BLaER1 treated with 17β-estradiol and CSF1 and Interleukin-3, amounts not matched to agents 10 nM and 100 nM (cell line): ENCODE data around the gene MOCOS.
A peak's percentile ranks its signal among the peaks of the same experiment; 100 is the strongest.

Source experiments
- H3K27ac ChIP-seq, 11 experiments: shearing (Covaris generic); formaldehyde crosslinking; 2 replicates each; pipeline ENCODE4 v1.8.1; 2022
- H3K27me3 ChIP-seq, 11 experiments: shearing (Covaris generic); formaldehyde crosslinking; 2 replicates each; pipeline ENCODE4 v1.8.1; 2022
- H3K36me3 ChIP-seq, 11 experiments: shearing (Covaris generic); formaldehyde crosslinking; 2 replicates each; pipeline ENCODE4 v1.8.1; 2022
- H3K4me1 ChIP-seq, 10 experiments: shearing (Covaris generic); formaldehyde crosslinking; 2 replicates each; pipeline ENCODE4 v1.8.1; 2022
- H3K4me2 ChIP-seq, 11 experiments: shearing (Covaris generic); formaldehyde crosslinking; 2 replicates each; pipeline ENCODE4 v1.8.1; 2022
- H3K4me3 ChIP-seq, 10 experiments: shearing (Covaris generic); formaldehyde crosslinking; 2 replicates each; pipeline ENCODE4 v1.8.1; 2022
- H3K9ac ChIP-seq, 11 experiments: shearing (Covaris generic); formaldehyde crosslinking; 2 replicates each; pipeline ENCODE4 v1.8.1; 2022
- H3K9me3 ChIP-seq, 11 experiments: shearing (Covaris generic); formaldehyde crosslinking; replicated peaks in 1 of 11; 2 replicates each; pipeline ENCODE4 v1.8.1; 2022
- H4K20me1 ChIP-seq, 11 experiments: shearing (Covaris generic); formaldehyde crosslinking; 2 replicates each; pipeline ENCODE4 v1.8.1; 2022
- Cebpa-rat ChIP-seq, 11 experiments: shearing (Covaris generic); IDR thresholded peaks; 2 replicates each; pipeline ENCODE4 v1.8.1; 2022

MOCOS gene

GRCh38 chr18:36175481-36175880 lies 11.8 kb upstream of the MOCOS start:
- H3K36me3 ChIP-seq: peaks cover 67 to 81% (median 78%) of the 10 kb centered on the region in 11 experiments
- H3K27ac ChIP-seq: no peak overlapping the region
- no peaks in the 10 kb centered on the region for H3K9me3 ChIP-seq
- H3K27me3 ChIP-seq: no peaks in the 10 kb centered on the region
- H4K20me1 ChIP-seq: peaks cover 0 to 21% (median 6%) of the 10 kb centered on the region in 11 experiments; a peak in 6 of 22 replicates
- H3K9ac ChIP-seq: no peak overlapping the region
- TF ChIP-seq Cebpa-rat (IDR thresholded peaks at IDR 0.05): no peak
- peaks cover 0 to 17% (median 4%) of the 10 kb centered on the region in 10 experiments; a peak in 9 of 20 replicates for H3K4me1 ChIP-seq
- H3K4me3 ChIP-seq: no peak overlapping the region
- no peak overlapping the region for H3K4me2 ChIP-seq

GRCh38 chr18:36176177-36176584 lies 11.1 kb upstream of the MOCOS start:
- Histone ChIP-seq H3K36me3 (peaks cover 60 to 74% (median 71%) of the 10 kb centered on the region in 11 experiments), H3K9me3 (no peaks in the 10 kb centered on the region), H4K20me1 (peaks cover 0 to 21% (median 6%) of the 10 kb centered on the region in 11 experiments; a peak in 6 of 22 replicates), H3K9ac (no peak overlapping the region), H3K27ac (no peak overlapping the region), H3K4me3 (no peak overlapping the region), H3K27me3 (no peaks in the 10 kb centered on the region), H3K4me2 (no peak overlapping the region), H3K4me1 (peaks cover 0 to 17% (median 4%) of the 10 kb centered on the region in 10 experiments; a peak in 9 of 20 replicates)
- no peak for TF ChIP-seq Cebpa-rat (IDR thresholded peaks at IDR 0.05)

- Histone ChIP-seq H3K4me3 (no peak overlapping the region), H3K4me2 (no peak overlapping the region), H3K27ac (no peak overlapping the region), H3K9ac (no peak overlapping the region), H3K9me3 (no peaks in the 10 kb centered on the region), H4K20me1 (peaks cover 0 to 18% (median 4%) of the 10 kb centered on the region in 11 experiments; a peak in 6 of 22 replicates), H3K36me3 (peaks cover 54 to 69% (median 65%) of the 10 kb centered on the region in 11 experiments), H3K27me3 (no peaks in the 10 kb centered on the region), H3K4me1 (peaks cover 0 to 17% (median 4%) of the 10 kb centered on the region in 10 experiments; a peak in 9 of 20 replicates)
- TF ChIP-seq Cebpa-rat (IDR thresholded peaks at IDR 0.05): no peak
These were observed 10.6 kb upstream of the MOCOS start for GRCh38 chr18:36176711-36177110.

GRCh38 chr18:36177913-36178312 lies 9.4 kb upstream of the MOCOS start:
- Histone ChIP-seq H3K27ac (no peak overlapping the region), H3K4me2 (no peak overlapping the region), H4K20me1 (peaks cover 0 to 15% (median 0%) of the 10 kb centered on the region in 11 experiments; a peak in 5 of 22 replicates), H3K27me3 (no peaks in the 10 kb centered on the region), H3K36me3 (peaks cover 42 to 57% (median 53%) of the 10 kb centered on the region in 11 experiments), H3K9ac (no peak overlapping the region), H3K9me3 (no peaks in the 10 kb centered on the region), H3K4me3 (no peak overlapping the region), H3K4me1 (peaks cover 0 to 17% (median 4%) of the 10 kb centered on the region in 10 experiments; a peak in 9 of 20 replicates)
- TF ChIP-seq Cebpa-rat (IDR thresholded peaks at IDR 0.05): no peak

- Histone ChIP-seq H3K4me2 (peak overlapping the region in 3 of 11 experiments; percentile 31 to 55 (median 51); a peak in 6 of 22 replicates), H3K36me3 (peaks cover 26 to 38% (median 36%) of the 10 kb centered on the region in 11 experiments), H3K27ac (peak overlapping the region in 3 of 11 experiments; percentile 8 to 20 (median 17); a peak in 2 of 22 replicates), H3K27me3 (no peaks in the 10 kb centered on the region; a peak in 1 of 22 replicates), H3K4me3 (no peak overlapping the region), H3K4me1 (peaks cover 0 to 17% (median 4%) of the 10 kb centered on the region in 10 experiments; a peak in 9 of 20 replicates), H3K9me3 (no peaks in the 10 kb centered on the region), H3K9ac (no peak overlapping the region; a peak in 1 of 22 replicates), H4K20me1 (peaks cover 0 to 9% (median 0%) of the 10 kb centered on the region in 11 experiments; a peak in 6 of 22 replicates)
- TF ChIP-seq Cebpa-rat (IDR thresholded peaks at IDR 0.05): no peak
These were observed 7.5 kb upstream of the MOCOS start for GRCh38 chr18:36179562-36180355.

- H3K27me3 ChIP-seq: peaks cover 4 to 14% (median 11%) of the 10 kb centered on the region in 11 experiments
- H3K9me3 ChIP-seq: no peaks in the 10 kb centered on the region
- H3K4me3 ChIP-seq: no peak overlapping the region
- H3K9ac ChIP-seq: no peak overlapping the region
- H3K4me1 ChIP-seq: peaks cover under 1 to 17% (median 6%) of the 10 kb centered on the region in 10 experiments; a peak in 14 of 20 replicates
- no peak overlapping the region for H3K4me2 ChIP-seq
- peaks cover 9 to 21% (median 19%) of the 10 kb centered on the region in 11 experiments; a peak in 21 of 22 replicates for H3K36me3 ChIP-seq
- H4K20me1 ChIP-seq: peaks cover 0 to 16% (median 0%) of the 10 kb centered on the region in 11 experiments; a peak in 7 of 22 replicates
- TF ChIP-seq Cebpa-rat (IDR thresholded peaks at IDR 0.05): no peak
- H3K27ac ChIP-seq: no peak overlapping the region
These were observed 5.9 kb upstream of the MOCOS start for GRCh38 chr18:36181441-36181840.

- Histone ChIP-seq H3K9ac (no peak overlapping the region), H3K4me3 (no peak overlapping the region), H3K4me2 (no peak overlapping the region), H3K36me3 (peaks cover 3 to 16% (median 14%) of the 10 kb centered on the region in 11 experiments; a peak in 20 of 22 replicates), H3K9me3 (no peaks in the 10 kb centered on the region), H3K27me3 (peaks cover 10 to 20% (median 17%) of the 10 kb centered on the region in 11 experiments), H3K4me1 (peaks cover 6 to 20% (median 12%) of the 10 kb centered on the region in 10 experiments; a peak in 17 of 20 replicates), H4K20me1 (peaks cover 0 to 16% (median 0%) of the 10 kb centered on the region in 11 experiments; a peak in 7 of 22 replicates), H3K27ac (no peak overlapping the region)
- no peak for TF ChIP-seq Cebpa-rat (IDR thresholded peaks at IDR 0.05)
These were observed 5.3 kb upstream of the MOCOS start for GRCh38 chr18:36181898-36182506.

- Histone ChIP-seq H3K36me3 (peaks cover 0 to 5% (median 3%) of the 10 kb centered on the region in 11 experiments; a peak in 13 of 22 replicates), H3K27ac (no peak overlapping the region), H4K20me1 (peaks cover 0 to 16% (median 0%) of the 10 kb centered on the region in 11 experiments; a peak in 7 of 22 replicates), H3K4me1 (peaks cover 8 to 29% (median 20%) of the 10 kb centered on the region in 10 experiments; a peak in 18 of 20 replicates), H3K9ac (no peak overlapping the region), H3K4me2 (no peak overlapping the region), H3K4me3 (no peak overlapping the region), H3K9me3 (no peaks in the 10 kb centered on the region), H3K27me3 (peaks cover 20 to 30% (median 27%) of the 10 kb centered on the region in 11 experiments)
- TF ChIP-seq Cebpa-rat (IDR thresholded peaks at IDR 0.05): no peak
These were observed 4.3 kb upstream of the MOCOS start for GRCh38 chr18:36183033-36183432.
